IPS-15b (cell line): Measurements from ENCODE around the gene TBC1D12.

Experiments
- H3K27me3 ChIP-seq: one replicate; pipeline ENCODE4 v1.6.1; 2013; ENCODE audit warnings: low read length; ENCODE audit not compliant: control insufficient read depth, insufficient read depth
- H3K36me3 ChIP-seq: one replicate; pipeline ENCODE4 v1.6.1; 2013; ENCODE audit warnings: low read length; ENCODE audit not compliant: control insufficient read depth, insufficient read depth
- H3K4me1 ChIP-seq: one replicate; pipeline ENCODE4 v1.6.1; 2013; ENCODE audit warnings: mild to moderate bottlenecking, low read length; ENCODE audit not compliant: control insufficient read depth, insufficient read depth
- H3K4me3 ChIP-seq: one replicate; pipeline ENCODE4 v1.5.1; 2013; ENCODE audit warnings: low read depth, low read length
- H3K9ac ChIP-seq: one replicate; pipeline ENCODE4 v1.6.1; 2013; ENCODE audit warnings: low read depth, mild to moderate bottlenecking, low read length
- H3K9me3 ChIP-seq: one replicate; pipeline ENCODE4 v1.6.1; 2013; ENCODE audit warnings: mild to moderate bottlenecking, low read length; ENCODE audit not compliant: control insufficient read depth, insufficient read depth

TBC1D12 gene

GRCh38 chr10:94428766-94429707 lies 26.7 kb downstream of the TBC1D12 start:
- H3K9ac ChIP-seq = no peak overlapping the region
- no peaks in the 10 kb centered on the region for H3K4me1 ChIP-seq
- H3K27me3 ChIP-seq = no peaks in the 10 kb centered on the region
- no peaks in the 10 kb centered on the region for H3K9me3 ChIP-seq
- no peaks in the 10 kb centered on the region for H3K36me3 ChIP-seq
- H3K4me3 ChIP-seq = no peak overlapping the region

- H3K9ac ChIP-seq = no peak overlapping the region
- H3K4me3 ChIP-seq = no peak overlapping the region
- no peaks in the 10 kb centered on the region for H3K4me1 ChIP-seq
- H3K27me3 ChIP-seq = no peaks in the 10 kb centered on the region
- no peaks in the 10 kb centered on the region for H3K9me3 ChIP-seq
- H3K36me3 ChIP-seq = no peaks in the 10 kb centered on the region
Observed at GRCh38 chr10:94430701-94431100, 28.4 kb downstream of the TBC1D12 start.

GRCh38 chr10:94432443-94432842 lies 30.1 kb downstream of the TBC1D12 start:
- no peaks in the 10 kb centered on the region for H3K4me1 ChIP-seq

GRCh38 chr10:94439275-94439861 lies 37.0 kb downstream of the TBC1D12 start:
- Histone ChIP-seq H3K9ac (no peak overlapping the region), H3K4me1 (no peaks in the 10 kb centered on the region), H3K27me3 (no peaks in the 10 kb centered on the region), H3K36me3 (no peaks in the 10 kb centered on the region), H3K9me3 (no peaks in the 10 kb centered on the region), H3K4me3 (no peak overlapping the region)

More at GRCh38 chr10:94432443-94432842, 30.1 kb downstream of the TBC1D12 start:
- no peaks in the 10 kb centered on the region for H3K36me3 ChIP-seq
- no peak overlapping the region for H3K9ac ChIP-seq
- H3K9me3 ChIP-seq = no peaks in the 10 kb centered on the region
- no peaks in the 10 kb centered on the region for H3K27me3 ChIP-seq
- H3K4me3 ChIP-seq = no peak overlapping the region

- H3K9ac ChIP-seq = no peak overlapping the region
- H3K9me3 ChIP-seq = no peaks in the 10 kb centered on the region
- no peak overlapping the region for H3K4me3 ChIP-seq
- no peaks in the 10 kb centered on the region for H3K36me3 ChIP-seq
- H3K27me3 ChIP-seq = no peaks in the 10 kb centered on the region
- no peaks in the 10 kb centered on the region for H3K4me1 ChIP-seq
Observed at GRCh38 chr10:94440096-94440495, 37.8 kb downstream of the TBC1D12 start.

GRCh38 chr10:94443047-94443446 lies 40.7 kb downstream of the TBC1D12 start:
- H3K9me3 ChIP-seq = no peaks in the 10 kb centered on the region
- H3K9ac ChIP-seq = no peak overlapping the region
- no peaks in the 10 kb centered on the region for H3K4me1 ChIP-seq
- H3K27me3 ChIP-seq = no peaks in the 10 kb centered on the region
- no peaks in the 10 kb centered on the region for H3K36me3 ChIP-seq
- H3K4me3 ChIP-seq = no peak overlapping the region

- no peak overlapping the region for H3K4me3 ChIP-seq
- no peaks in the 10 kb centered on the region for H3K4me1 ChIP-seq
- no peaks in the 10 kb centered on the region for H3K9me3 ChIP-seq
- H3K9ac ChIP-seq = no peak overlapping the region
- H3K36me3 ChIP-seq = no peaks in the 10 kb centered on the region
- no peaks in the 10 kb centered on the region for H3K27me3 ChIP-seq
Observed at GRCh38 chr10:94443549-94443948, 41.2 kb downstream of the TBC1D12 start.

- no peak overlapping the region for H3K4me3 ChIP-seq
- H3K27me3 ChIP-seq = no peaks in the 10 kb centered on the region
Observed at GRCh38 chr10:94450782-94451181, 48.4 kb downstream of the TBC1D12 start.

GRCh38 chr10:94451883-94452519 lies 49.7 kb downstream of the TBC1D12 start:
- no peak overlapping the region for H3K9ac ChIP-seq
- H3K36me3 ChIP-seq = no peaks in the 10 kb centered on the region
- no peaks in the 10 kb centered on the region for H3K9me3 ChIP-seq
- H3K27me3 ChIP-seq = no peaks in the 10 kb centered on the region
- H3K4me3 ChIP-seq = no peak overlapping the region
- H3K4me1 ChIP-seq = no peaks in the 10 kb centered on the region

More at GRCh38 chr10:94450782-94451181, 48.4 kb downstream of the TBC1D12 start:
- Histone ChIP-seq H3K9me3 (no peaks in the 10 kb centered on the region), H3K9ac (no peak overlapping the region), H3K36me3 (no peaks in the 10 kb centered on the region), H3K4me1 (no peaks in the 10 kb centered on the region)

- Histone ChIP-seq H3K27me3 (no peaks in the 10 kb centered on the region), H3K4me3 (no peak overlapping the region), H3K4me1 (no peaks in the 10 kb centered on the region), H3K9ac (no peak overlapping the region), H3K9me3 (no peaks in the 10 kb centered on the region), H3K36me3 (no peaks in the 10 kb centered on the region)
Observed at GRCh38 chr10:94456942-94457341, 54.6 kb downstream of the TBC1D12 start.

GRCh38 chr10:94459385-94459784 lies 57.0 kb downstream of the TBC1D12 start:
- H3K9ac ChIP-seq = no peak overlapping the region
- no peaks in the 10 kb centered on the region for H3K4me1 ChIP-seq
- H3K36me3 ChIP-seq = no peaks in the 10 kb centered on the region
- no peak overlapping the region for H3K4me3 ChIP-seq
- H3K27me3 ChIP-seq = no peaks in the 10 kb centered on the region
- no peaks in the 10 kb centered on the region for H3K9me3 ChIP-seq
